Liver (tissue), 9 donors: ENCODE measurements around the gene ADGRA1. TPM values are rescaled to one million over a fixed set of nuclear protein-coding genes. Genes with fewer than 3 reads are reported as not detected.

ENCODE experiments used
- DNase-seq: peaks from one replicate; pipeline ENCODE4 v3.0.0-alpha.2; 2017; ENCODE audit warnings: low spot score
- H3K27ac ChIP-seq, 2 donors: one replicate each; pipeline ENCODE4 v1.7.0; 2013; ENCODE audit warnings: inconsistent platforms in 2 of 2, low read length in 2 of 2, control low read depth in 1 of 2, low read depth in 1 of 2, mild to moderate bottlenecking in 1 of 2
- H3K27me3 ChIP-seq, 4 donors: one replicate each; pipeline versions ENCODE4 v1.6.1 to v1.7.0; 2013; ENCODE audit warnings: low read length in 3 of 4, inconsistent platforms in 1 of 4, mild to moderate bottlenecking in 1 of 4, moderate library complexity in 1 of 4; ENCODE audit not compliant: control insufficient read depth in 4 of 4, insufficient read depth in 4 of 4
- H3K36me3 ChIP-seq, 4 donors: one replicate each; pipeline versions ENCODE4 v1.6.1 to v1.7.0; 2013; ENCODE audit warnings: low read length in 3 of 4, mild to moderate bottlenecking in 3 of 4, low read depth in 1 of 4, moderate library complexity in 1 of 4; ENCODE audit not compliant: control insufficient read depth in 4 of 4, insufficient read depth in 3 of 4
- H3K4me1 ChIP-seq, 4 donors: one replicate each; pipeline versions ENCODE4 v1.6.1 to v1.7.0; 2013; ENCODE audit warnings: low read length in 3 of 4, mild to moderate bottlenecking in 3 of 4, moderate library complexity in 1 of 4; ENCODE audit not compliant: control insufficient read depth in 4 of 4, insufficient read depth in 4 of 4
- H3K4me3 ChIP-seq, 3 donors: one replicate each; pipeline versions ENCODE4 v1.6.1 to v1.7.0; 2013; ENCODE audit warnings: low read length in 3 of 3, control low read depth in 1 of 3, low read depth in 1 of 3, mild to moderate bottlenecking in 1 of 3
- H3K9ac ChIP-seq, 2 donors: one replicate each; pipeline ENCODE4 v1.7.0; 2013; ENCODE audit warnings: low read length in 2 of 2, mild to moderate bottlenecking in 2 of 2, moderate library complexity in 2 of 2, control low read depth in 1 of 2, low read depth in 1 of 2
- H3K9me3 ChIP-seq, 4 donors: one replicate each; pipeline versions ENCODE4 v1.6.1 to v1.7.0; 2013; ENCODE audit warnings: low read length in 3 of 4; ENCODE audit not compliant: control insufficient read depth in 4 of 4
- EGR1 ChIP-seq, 2 donors: IDR thresholded peaks; 2 replicates each; pipeline ENCODE4 v1.6.1; 2016 to 2018; ENCODE audit warnings: antibody characterized with exemption in 2 of 2, low read depth in 2 of 2
- FOXA1 ChIP-seq: IDR thresholded peaks from 2 replicates; pipeline ENCODE4 v1.6.1; 2016; ENCODE audit warnings: antibody characterized with exemption
- FOXA2 ChIP-seq: IDR thresholded peaks from 2 replicates; pipeline ENCODE4 v1.6.1; 2016; ENCODE audit warnings: antibody characterized with exemption
- GABPA ChIP-seq, 2 donors: IDR thresholded peaks in 1 of 2; conservative IDR thresholded peaks in 1 of 2; 2 replicates each; pipeline ENCODE4 v1.6.1; 2016; ENCODE audit warnings: antibody characterized with exemption in 2 of 2, mild to moderate bottlenecking in 1 of 2, moderate library complexity in 1 of 2
- HNF4A ChIP-seq, 2 donors: conservative IDR thresholded peaks; 2 replicates each; pipeline ENCODE4 v1.6.1; 2016; ENCODE audit warnings: antibody characterized with exemption in 2 of 2, mild to moderate bottlenecking in 2 of 2
- HNF4G ChIP-seq: IDR thresholded peaks from 2 replicates; pipeline ENCODE4 v1.6.1; 2016; ENCODE audit warnings: antibody characterized with exemption
- JUND ChIP-seq, 2 donors: IDR thresholded peaks; 2 replicates each; pipeline ENCODE4 v1.6.1; 2016; ENCODE audit warnings: antibody characterized with exemption in 2 of 2
- NR2F2 ChIP-seq: IDR thresholded peaks from 2 replicates; pipeline ENCODE4 v1.6.1; 2016; ENCODE audit warnings: antibody characterized with exemption
- RAD21 ChIP-seq, 2 donors: IDR thresholded peaks; 2 replicates each; pipeline ENCODE4 v1.6.1; 2016; ENCODE audit warnings: antibody characterized with exemption in 2 of 2, mild to moderate bottlenecking in 2 of 2
- RXRA ChIP-seq, 2 donors: IDR thresholded peaks; 2 replicates each; pipeline ENCODE4 v1.6.1; 2017 to 2018; ENCODE audit warnings: antibody characterized with exemption in 2 of 2, mild to moderate bottlenecking in 1 of 2
- SP1 ChIP-seq: IDR thresholded peaks from 2 replicates; pipeline ENCODE4 v1.6.1; 2018; ENCODE audit warnings: antibody characterized with exemption, mild to moderate bottlenecking
- TAF1 ChIP-seq: conservative IDR thresholded peaks from 2 replicates; pipeline ENCODE4 v1.6.1; 2016; ENCODE audit warnings: antibody characterized with exemption, mild to moderate bottlenecking
- YY1 ChIP-seq: IDR thresholded peaks from 2 replicates; pipeline ENCODE4 v1.6.1; 2016; ENCODE audit warnings: antibody characterized with exemption, mild to moderate bottlenecking
- WGBS: extraction: QIAGEN DNeasy Blood & Tissue Kit; methylation state at CpG from one replicate; pipeline ENCODE4 v1.1.7; 2013; 5-methylcytosine and 5-hydroxymethylcytosine counted together
- polyA plus RNA-seq, 2 donors: library from polyadenylated mRNA; stranded (reverse) in 1 of 2; unstranded in 1 of 2; fragments of 200-250 nt in 1 of 2; fragments of >200 nt in 1 of 2; fragmentation: Nextera tagmentation in 1 of 2; extraction: Ambion mirVana in 1 of 2; gene quantifications; one replicate each; pipeline versions ENCODE4 v1.2.1 to v1.2.3, GENCODE V29; 2013 to 2015
- total RNA-seq, 2 donors: library from RNA; depleted of rRNA; stranded (reverse); fragments of >200 nt; gene quantifications; one replicate each; pipeline ENCODE4 v1.2.3, GENCODE V29; 2014
- TF ChIP-seq, protein P1 (sequence below): IDR thresholded peaks from 2 replicates; pipeline ENCODE4 v1.6.1; 2016; ENCODE audit warnings: antibody characterized with exemption
- TF ChIP-seq, protein P2 (sequence below): IDR thresholded peaks from 2 replicates; pipeline ENCODE4 v1.6.1; 2016; ENCODE audit warnings: antibody characterized with exemption, mild to moderate bottlenecking
- TF ChIP-seq, protein P3 (sequence below): fragments of 150-350 bp; IDR thresholded peaks from 2 replicates; pipeline ENCODE4 v1.5.1; 2017; ENCODE audit warnings: improper control_type of control experiment, low read depth, low read length; ENCODE audit not compliant: missing input control
- TF ChIP-seq, protein P4 (sequence below): IDR thresholded peaks from 2 replicates; pipeline ENCODE4 v1.6.1; 2016; ENCODE audit warnings: antibody characterized with exemption
- TF ChIP-seq, protein P5 (sequence below): IDR thresholded peaks from 2 replicates; pipeline ENCODE4 v1.6.1; 2016; ENCODE audit warnings: antibody characterized with exemption
- donor health status: healthy.
- donor health status: healthy.
- donor health status: healthy.
- donor health status: healthy.
- donor health status: healthy.

Gene ADGRA1
- total and polyA plus RNA-seq, 4 donors, result 0.08 to 0.70 (median 0.12) TPM; not detected in 1

DNA sequence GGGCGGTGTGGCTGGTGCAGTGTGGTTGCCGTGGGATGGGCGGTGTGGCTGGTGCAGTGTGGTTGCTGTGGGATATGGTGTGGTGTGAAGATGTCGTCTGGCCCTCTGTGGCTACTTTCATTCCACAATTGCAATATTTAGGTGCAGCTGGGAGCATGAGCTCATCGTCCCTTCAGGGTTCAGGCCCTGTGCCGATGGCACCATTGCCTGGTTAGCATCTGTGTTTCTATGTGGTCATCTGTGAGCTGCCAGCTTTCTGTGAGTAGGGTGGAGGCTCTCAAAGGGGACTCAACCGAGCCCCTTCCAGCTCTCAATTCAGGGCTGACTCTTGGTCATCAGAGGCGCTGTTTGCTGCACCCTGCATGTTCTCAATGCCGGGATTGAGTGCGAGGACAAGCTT lies 3.6 kb downstream of the ADGRA1 start:
- H3K27me3 ChIP-seq, result peaks cover 0 to 12% (median 3%) of the 10 kb centered on the region in 4 donors
- H3K9ac ChIP-seq, result no peak overlapping the region
- H3K4me3 ChIP-seq, result no peak overlapping the region
- TF ChIP-seq YY1 (no peak), FOXA1 (no peak), HNF4G (no peak), RAD21 (IDR thresholded peaks at IDR 0.05) (no peak), HNF4A (conservative IDR thresholded peaks at IDR 0.05) (no peak), NR2F2 (no peak), SP1 (no peak), RXRA (IDR thresholded peaks at IDR 0.05) (no peak)
- TF ChIP-seq, protein P1, sequence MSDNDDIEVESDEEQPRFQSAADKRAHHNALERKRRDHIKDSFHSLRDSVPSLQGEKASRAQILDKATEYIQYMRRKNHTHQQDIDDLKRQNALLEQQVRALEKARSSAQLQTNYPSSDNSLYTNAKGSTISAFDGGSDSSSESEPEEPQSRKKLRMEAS, result no peak
- no peaks in the 10 kb centered on the region for H3K9me3 ChIP-seq
- H3K36me3 ChIP-seq, result no peaks in the 10 kb centered on the region
- WGBS, result 87% methylated on average over 10 of the region's 10 CpGs
- H3K4me1 ChIP-seq, result peaks cover 0 to 15% (median 3%) of the 10 kb centered on the region in 4 donors
- no peak overlapping the region for H3K27ac ChIP-seq
- no peak for DNase-seq

DNA sequence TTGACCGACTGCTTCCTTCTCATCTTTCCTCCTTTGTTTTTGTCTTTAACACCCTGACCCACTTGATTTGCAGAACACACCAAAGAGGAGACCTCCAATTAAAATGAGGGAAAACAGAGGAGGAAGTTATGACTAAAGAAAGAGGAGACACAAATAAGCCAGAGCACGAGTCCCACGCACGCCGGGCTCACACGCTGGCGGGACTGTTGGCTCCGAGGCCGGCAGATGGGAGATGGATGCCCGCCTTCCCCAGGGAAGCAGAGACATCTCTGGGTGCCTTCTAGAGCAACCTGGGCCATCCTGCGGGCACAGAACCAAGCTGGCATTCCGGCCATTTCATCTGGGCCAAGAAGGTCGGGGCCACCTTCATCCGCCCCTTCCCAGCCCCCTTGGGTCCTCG lies 5.6 kb downstream of the ADGRA1 start:
- no peak overlapping the region for H3K4me3 ChIP-seq
- TF ChIP-seq FOXA1, result no peak
- no peak for TF ChIP-seq EGR1 (IDR thresholded peaks at IDR 0.05; ENCODE audit: low read depth in 2 of 2)
- TF ChIP-seq RAD21 (IDR thresholded peaks at IDR 0.05), result no peak
- TF ChIP-seq HNF4G, result no peak
- TF ChIP-seq FOXA2, result no peak
- TF ChIP-seq RXRA (IDR thresholded peaks at IDR 0.05), result no peak
- TF ChIP-seq, protein P2, sequence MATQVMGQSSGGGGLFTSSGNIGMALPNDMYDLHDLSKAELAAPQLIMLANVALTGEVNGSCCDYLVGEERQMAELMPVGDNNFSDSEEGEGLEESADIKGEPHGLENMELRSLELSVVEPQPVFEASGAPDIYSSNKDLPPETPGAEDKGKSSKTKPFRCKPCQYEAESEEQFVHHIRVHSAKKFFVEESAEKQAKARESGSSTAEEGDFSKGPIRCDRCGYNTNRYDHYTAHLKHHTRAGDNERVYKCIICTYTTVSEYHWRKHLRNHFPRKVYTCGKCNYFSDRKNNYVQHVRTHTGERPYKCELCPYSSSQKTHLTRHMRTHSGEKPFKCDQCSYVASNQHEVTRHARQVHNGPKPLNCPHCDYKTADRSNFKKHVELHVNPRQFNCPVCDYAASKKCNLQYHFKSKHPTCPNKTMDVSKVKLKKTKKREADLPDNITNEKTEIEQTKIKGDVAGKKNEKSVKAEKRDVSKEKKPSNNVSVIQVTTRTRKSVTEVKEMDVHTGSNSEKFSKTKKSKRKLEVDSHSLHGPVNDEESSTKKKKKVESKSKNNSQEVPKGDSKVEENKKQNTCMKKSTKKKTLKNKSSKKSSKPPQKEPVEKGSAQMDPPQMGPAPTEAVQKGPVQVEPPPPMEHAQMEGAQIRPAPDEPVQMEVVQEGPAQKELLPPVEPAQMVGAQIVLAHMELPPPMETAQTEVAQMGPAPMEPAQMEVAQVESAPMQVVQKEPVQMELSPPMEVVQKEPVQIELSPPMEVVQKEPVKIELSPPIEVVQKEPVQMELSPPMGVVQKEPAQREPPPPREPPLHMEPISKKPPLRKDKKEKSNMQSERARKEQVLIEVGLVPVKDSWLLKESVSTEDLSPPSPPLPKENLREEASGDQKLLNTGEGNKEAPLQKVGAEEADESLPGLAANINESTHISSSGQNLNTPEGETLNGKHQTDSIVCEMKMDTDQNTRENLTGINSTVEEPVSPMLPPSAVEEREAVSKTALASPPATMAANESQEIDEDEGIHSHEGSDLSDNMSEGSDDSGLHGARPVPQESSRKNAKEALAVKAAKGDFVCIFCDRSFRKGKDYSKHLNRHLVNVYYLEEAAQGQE, result no peak
- TF ChIP-seq GABPA (IDR thresholded peaks at IDR 0.05 in 1 of 2, conservative IDR thresholded peaks at IDR 0.05 in 1 of 2), result no peak
- no peak for TF ChIP-seq NR2F2
- TF ChIP-seq, protein P1, result no peak
- no peak for TF ChIP-seq JUND (IDR thresholded peaks at IDR 0.05)
- TF ChIP-seq, protein P3, sequence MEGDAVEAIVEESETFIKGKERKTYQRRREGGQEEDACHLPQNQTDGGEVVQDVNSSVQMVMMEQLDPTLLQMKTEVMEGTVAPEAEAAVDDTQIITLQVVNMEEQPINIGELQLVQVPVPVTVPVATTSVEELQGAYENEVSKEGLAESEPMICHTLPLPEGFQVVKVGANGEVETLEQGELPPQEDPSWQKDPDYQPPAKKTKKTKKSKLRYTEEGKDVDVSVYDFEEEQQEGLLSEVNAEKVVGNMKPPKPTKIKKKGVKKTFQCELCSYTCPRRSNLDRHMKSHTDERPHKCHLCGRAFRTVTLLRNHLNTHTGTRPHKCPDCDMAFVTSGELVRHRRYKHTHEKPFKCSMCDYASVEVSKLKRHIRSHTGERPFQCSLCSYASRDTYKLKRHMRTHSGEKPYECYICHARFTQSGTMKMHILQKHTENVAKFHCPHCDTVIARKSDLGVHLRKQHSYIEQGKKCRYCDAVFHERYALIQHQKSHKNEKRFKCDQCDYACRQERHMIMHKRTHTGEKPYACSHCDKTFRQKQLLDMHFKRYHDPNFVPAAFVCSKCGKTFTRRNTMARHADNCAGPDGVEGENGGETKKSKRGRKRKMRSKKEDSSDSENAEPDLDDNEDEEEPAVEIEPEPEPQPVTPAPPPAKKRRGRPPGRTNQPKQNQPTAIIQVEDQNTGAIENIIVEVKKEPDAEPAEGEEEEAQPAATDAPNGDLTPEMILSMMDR, result no peak
- TF ChIP-seq, protein P4, sequence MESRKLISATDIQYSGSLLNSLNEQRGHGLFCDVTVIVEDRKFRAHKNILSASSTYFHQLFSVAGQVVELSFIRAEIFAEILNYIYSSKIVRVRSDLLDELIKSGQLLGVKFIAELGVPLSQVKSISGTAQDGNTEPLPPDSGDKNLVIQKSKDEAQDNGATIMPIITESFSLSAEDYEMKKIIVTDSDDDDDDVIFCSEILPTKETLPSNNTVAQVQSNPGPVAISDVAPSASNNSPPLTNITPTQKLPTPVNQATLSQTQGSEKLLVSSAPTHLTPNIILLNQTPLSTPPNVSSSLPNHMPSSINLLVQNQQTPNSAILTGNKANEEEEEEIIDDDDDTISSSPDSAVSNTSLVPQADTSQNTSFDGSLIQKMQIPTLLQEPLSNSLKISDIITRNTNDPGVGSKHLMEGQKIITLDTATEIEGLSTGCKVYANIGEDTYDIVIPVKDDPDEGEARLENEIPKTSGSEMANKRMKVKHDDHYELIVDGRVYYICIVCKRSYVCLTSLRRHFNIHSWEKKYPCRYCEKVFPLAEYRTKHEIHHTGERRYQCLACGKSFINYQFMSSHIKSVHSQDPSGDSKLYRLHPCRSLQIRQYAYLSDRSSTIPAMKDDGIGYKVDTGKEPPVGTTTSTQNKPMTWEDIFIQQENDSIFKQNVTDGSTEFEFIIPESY, result no peak
- TF ChIP-seq, protein P5, sequence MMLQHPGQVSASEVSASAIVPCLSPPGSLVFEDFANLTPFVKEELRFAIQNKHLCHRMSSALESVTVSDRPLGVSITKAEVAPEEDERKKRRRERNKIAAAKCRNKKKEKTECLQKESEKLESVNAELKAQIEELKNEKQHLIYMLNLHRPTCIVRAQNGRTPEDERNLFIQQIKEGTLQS, result no peak
- no peak for TF ChIP-seq HNF4A (conservative IDR thresholded peaks at IDR 0.05)
- no peak for TF ChIP-seq YY1
- no peak for TF ChIP-seq TAF1
- no peak for TF ChIP-seq SP1
- no peak overlapping the region for H3K9ac ChIP-seq
- DNase-seq, result no peak
- WGBS, result 90% methylated on average over 15 of the region's 15 CpGs
- no peaks in the 10 kb centered on the region for H3K36me3 ChIP-seq
- H3K9me3 ChIP-seq, result no peaks in the 10 kb centered on the region
- peaks cover 0 to 7% (median under 1%) of the 10 kb centered on the region in 4 donors for H3K27me3 ChIP-seq
- peaks cover 0 to 7% (median 0%) of the 10 kb centered on the region in 4 donors for H3K4me1 ChIP-seq
- H3K27ac ChIP-seq, result no peak overlapping the region
